GM21717 (cell line): ENCODE results near the gene TOP3A.

ENCODE experiments used
- ATAC-seq: cut with Tn5 transposase; IDR thresholded peaks from one replicate; pipeline ENCODE4 v1.9.1; 2021; ENCODE audit warnings: mild to moderate bottlenecking, moderate library complexity; ENCODE audit not compliant: unreplicated experiment

TOP3A gene

GRCh38 chr17:18278867-18279266 lies 35.9 kb downstream of the TOP3A start:
- no peak for ATAC-seq

GRCh38 chr17:18277076-18277475 lies 37.7 kb downstream of the TOP3A start:
- ATAC-seq: no peak

GRCh38 chr17:18270046-18270931 lies 44.5 kb downstream of the TOP3A start:
- no peak for ATAC-seq

DNA sequence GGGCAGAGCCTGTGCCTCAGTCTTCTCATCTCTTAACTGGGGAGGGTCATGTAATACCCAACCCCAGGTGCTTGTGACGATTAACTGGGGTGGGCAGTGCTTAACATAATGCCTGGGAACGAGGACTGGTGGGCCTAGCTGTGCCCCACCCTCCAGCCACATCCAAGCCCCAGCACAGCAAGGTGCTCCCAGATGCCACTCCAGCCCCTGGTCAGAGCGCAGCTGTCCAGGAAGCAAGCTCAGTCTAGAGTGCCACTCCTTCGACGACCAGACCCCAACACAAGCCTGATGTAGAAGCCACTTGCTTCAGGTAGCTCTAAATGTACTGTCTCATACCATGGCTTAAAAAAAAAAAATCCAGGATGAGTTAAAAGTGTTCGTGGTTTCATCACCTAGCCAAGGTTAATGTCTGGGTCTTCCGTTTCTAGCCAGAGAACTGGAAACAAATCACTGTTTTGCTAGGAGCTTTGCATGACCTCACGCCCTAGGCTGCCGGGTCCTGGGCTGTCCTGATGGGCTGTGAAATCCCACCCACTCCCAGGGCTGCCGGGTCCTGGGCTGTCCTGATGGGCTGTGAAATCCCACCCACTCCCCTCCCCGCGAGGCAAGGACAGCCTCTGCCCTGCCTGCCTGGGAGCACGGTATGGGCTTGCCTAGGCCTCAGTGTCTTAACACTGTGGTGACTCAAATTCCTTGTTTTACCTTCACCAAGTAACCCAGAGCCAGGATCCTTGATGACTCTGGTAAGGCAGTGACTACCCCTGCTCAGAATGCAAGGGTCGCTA lies 46.7 kb downstream of the TOP3A start:
- ATAC-seq: no peak

- ATAC-seq: no peak
Observed at GRCh38 chr17:18267366-18267765, 47.4 kb downstream of the TOP3A start.

DNA sequence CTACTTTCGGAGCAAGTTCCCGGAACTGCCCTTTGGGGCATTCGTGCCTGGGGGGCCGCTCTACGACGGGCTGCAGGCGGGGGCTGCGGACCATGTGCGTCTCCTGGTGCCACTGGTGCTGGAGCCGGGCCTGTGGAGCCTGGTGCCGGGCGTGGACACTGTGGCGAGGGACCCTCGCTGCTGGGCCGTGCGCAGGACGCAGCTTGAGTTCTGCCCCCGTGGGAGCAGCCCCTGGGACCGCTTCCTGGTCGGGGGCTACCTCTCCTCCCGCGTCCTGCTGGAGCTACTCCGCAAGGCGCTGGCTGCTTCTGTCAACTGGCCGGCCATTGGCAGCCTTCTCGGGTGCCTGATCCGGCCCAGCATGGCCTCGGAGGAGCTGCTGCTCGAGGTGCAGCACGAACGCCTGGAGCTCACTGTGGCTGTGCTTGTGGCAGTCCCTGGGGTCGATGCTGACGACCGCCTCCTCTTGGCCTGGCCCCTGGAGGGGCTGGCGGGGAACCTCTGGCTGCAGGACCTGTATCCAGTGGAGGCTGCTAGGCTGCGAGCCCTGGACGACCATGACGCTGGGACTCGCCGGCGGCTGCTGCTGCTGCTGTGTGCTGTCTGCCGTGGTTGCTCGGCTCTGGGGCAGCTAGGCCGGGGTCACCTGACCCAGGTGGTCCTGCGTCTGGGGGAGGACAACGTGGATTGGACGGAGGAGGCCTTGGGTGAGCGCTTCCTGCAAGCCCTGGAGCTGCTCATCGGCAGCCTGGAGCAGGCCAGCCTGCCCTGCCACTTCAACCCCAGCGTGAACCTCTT lies 50.7 kb downstream of the TOP3A start:
- no peak for ATAC-seq

- no peak for ATAC-seq
Observed at GRCh38 chr17:18262641-18263040, 52.2 kb downstream of the TOP3A start.

- no peak for ATAC-seq
Observed at GRCh38 chr17:18262111-18262510, 52.7 kb downstream of the TOP3A start.

GRCh38 chr17:18261659-18262058 lies 53.1 kb downstream of the TOP3A start:
- no peak for ATAC-seq

DNA sequence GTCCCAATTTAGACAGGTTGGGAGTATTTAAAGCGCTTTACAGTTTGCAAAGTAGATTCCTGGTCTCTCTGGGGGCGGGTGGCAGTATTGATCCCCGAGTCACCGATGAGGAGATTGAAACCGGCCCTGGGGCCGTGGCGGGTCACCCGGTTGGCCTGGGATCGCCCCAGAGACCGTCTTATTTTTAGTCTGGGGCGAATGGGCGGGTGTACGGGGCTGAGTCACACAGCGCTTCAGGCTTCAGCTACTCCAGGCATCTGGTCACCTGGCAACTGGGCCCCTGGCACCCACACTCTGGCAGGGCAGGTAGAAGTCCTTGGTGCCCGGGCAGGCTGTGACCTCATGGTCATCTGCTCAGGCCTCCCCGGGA lies 53.7 kb downstream of the TOP3A start:
- peak; percentile 11 for ATAC-seq

GRCh38 chr17:18260332-18261145 lies 54.3 kb downstream of the TOP3A start, which contains the start of gene MIEF2:
Gene MIEF2, plus strand, starts transcription at chr17:18260662. Its CDS starts 2,059 bp downstream, at chr17:18262721.
- ATAC-seq: peak; percentile 61

- ATAC-seq: no peak
Observed at GRCh38 chr17:18259621-18260331, 55.0 kb downstream of the TOP3A start.

GRCh38 chr17:18258356-18259038 lies 56.3 kb downstream of the TOP3A start, which contains the start of gene FLII:
Gene FLII, minus strand, starts transcription at chr17:18258738. Its CDS starts 48 bp downstream, at chr17:18258690.
- no peak for ATAC-seq

DNA sequence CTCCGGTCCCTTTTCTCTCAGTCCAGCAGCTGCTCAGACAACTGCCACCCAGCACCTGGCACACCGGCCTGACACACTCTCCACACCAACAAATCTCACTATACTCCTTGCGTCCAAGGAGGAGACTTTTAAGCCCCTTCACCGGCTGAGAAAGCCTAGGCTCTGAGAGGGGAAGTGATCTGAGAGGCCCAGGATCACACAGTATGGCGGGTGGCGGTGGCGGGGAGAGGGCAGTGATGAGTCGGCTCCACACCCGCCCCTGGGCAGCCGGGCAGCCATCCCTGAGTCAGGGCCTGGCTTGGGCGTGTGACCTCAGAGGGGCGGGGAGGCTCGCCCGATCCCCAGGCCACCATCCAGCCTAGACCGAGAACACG lies 56.8 kb downstream of the TOP3A start:
- ATAC-seq: no peak

DNA sequence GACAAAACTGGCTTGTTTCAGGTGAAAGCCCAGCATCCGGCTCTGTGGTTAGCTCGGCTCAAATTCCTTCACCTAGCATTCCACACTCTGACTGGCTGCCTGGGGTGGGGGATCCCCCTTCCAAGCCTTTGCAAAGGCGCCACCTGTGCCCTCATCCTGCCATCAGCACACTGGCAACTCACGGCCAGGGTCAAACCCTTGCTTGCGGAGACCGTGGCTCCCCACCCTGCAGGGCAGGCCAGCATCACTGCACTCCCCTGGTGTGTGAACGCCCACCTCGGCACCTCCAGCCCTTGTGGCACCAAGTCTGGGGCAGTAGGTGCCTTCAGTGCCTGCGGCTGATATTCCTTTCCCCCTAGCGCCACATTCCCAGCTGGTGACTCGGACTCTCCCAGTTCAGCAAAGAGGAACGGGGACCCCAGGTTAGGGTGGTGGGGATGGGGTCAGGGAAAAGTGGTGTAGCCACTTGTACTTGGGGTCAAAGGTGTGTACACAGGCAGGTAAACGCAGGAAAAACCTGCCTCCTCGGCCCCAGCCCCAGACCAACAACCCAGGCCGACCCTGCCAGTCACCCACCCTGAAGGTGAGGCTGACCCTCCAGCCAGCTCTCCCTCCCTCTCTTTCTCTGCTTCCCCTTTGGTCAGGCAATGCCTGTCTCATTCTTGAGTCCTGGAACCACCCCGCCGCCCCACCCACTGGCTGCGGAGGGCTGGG lies 57.4 kb downstream of the TOP3A start:
- no peak for ATAC-seq

GRCh38 chr17:18256776-18257175 lies 58.0 kb downstream of the TOP3A start:
- ATAC-seq: no peak

DNA sequence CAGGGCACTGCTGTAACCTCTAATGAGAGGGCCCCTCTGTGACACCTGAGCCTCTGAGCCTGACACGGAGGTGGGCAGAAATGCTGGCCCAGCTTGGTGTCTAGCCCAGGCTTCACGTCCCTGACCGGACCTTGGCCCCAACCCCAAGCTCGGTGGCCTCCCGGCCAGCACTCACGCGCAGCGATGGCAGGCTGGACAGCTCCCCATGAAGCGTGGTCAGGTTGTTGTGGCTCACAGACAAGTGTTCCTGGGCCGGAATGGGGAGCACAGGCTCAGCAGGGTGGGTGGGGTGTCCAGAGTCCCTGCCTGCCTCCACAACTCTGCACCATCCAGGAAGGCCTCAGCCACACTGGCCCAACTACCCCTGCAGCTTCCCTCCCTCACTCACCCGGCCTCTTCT lies 58.4 kb downstream of the TOP3A start:
- no peak for ATAC-seq

DNA sequence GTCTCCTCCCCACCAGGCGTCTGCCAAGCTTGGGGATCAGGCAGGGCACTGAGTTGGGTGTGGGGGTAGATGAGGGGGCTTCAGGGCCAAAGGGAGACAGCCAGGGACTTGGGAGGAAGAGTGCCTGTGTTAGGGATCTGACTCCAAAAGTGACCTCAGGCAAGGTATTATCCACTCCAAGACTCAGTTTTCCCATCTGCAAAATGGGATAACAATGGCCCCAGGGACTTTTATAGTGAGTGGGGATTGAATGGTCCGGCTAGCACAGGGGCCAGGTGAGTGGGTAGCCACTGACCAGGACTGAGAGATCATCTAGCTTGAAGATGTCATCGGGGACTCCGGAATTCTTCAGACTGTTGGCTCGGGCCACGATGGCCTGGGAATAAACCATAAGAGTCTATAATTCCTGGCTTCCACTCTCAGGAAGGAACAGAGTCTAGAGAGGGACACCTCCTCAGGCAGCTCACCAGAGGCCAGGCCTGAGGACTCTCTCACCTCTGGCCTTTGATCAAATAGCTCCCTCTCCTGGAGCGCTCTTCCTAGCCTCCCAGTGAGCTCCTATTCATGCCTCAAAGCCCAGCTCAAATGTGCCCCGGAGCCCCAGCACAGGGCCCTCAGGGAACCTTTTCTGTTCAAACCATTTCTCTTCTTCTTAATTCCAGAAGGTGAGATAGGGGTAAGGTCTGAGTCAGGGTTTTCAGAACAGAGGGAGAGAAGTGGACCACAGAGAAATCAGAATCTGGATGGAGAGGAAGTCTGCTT lies 59.7 kb downstream of the TOP3A start:
- ATAC-seq: no peak
